HEK293 (cell line): ENCODE data around the gene RPS26.

ENCODE experiments used
- CTCF ChIA-PET: fragments of 350-600 bp; formaldehyde crosslinking; extraction: SDS; loops from one replicate; lab custom pipeline; 2021; ENCODE audit warnings: antibody characterized with exemption; lab: Yijun Ruan, JAX
- POLR2A ChIA-PET: fragments of 300-600 bp; formaldehyde crosslinking; extraction: SDS; loops from one replicate; lab custom pipeline; 2020; ENCODE audit warnings: antibody characterized with exemption, inconsistent platforms; lab: Yijun Ruan, JAX
- H3K27ac ChIP-seq: fragments of 200-500 bp; sonication (Bioruptor generic); 2 replicates; pipeline ENCODE4 v1.5.1; 2014; ENCODE audit warnings: low read depth, low read length, control low read depth, inconsistent platforms; ENCODE audit errors: extremely low read depth
- H3K36me3 ChIP-seq, 2 experiments: fragments of 200-500 bp in 1 of 2; sonication (Bioruptor generic) in 1 of 2; 1 replicate in 1 of 2; 2 replicates in 1 of 2; pipeline ENCODE4 v1.5.1; 2014 to 2017; ENCODE audit warnings: inconsistent platforms in 2 of 2, low read length in 2 of 2; ENCODE audit not compliant: control insufficient read depth in 2 of 2, insufficient read depth in 1 of 2
- H3K4me1 ChIP-seq: fragments of 200-500 bp; sonication (Bioruptor generic); 2 replicates; pipeline ENCODE4 v1.5.1; 2014; ENCODE audit warnings: mild to moderate bottlenecking, low read length, inconsistent platforms; ENCODE audit not compliant: control insufficient read depth, insufficient read depth
- H3K4me3 ChIP-seq: 2 replicates; pipeline ENCODE4 v1.5.1; 2011; ENCODE audit warnings: low read depth, mild to moderate bottlenecking, control low read depth, low read length, moderate library complexity
- H3K9me3 ChIP-seq: fragments of 200-500 bp; sonication (Bioruptor generic); 2 replicates; pipeline ENCODE4 v1.5.1; 2014; ENCODE audit warnings: low read depth, low read length, inconsistent platforms; ENCODE audit not compliant: control insufficient read depth, insufficient read depth
- BCL11A ChIP-seq: fragments of 450-650 bp; formaldehyde crosslinking; IDR thresholded peaks from 2 replicates; pipeline ENCODE4 v1.5.1; 2016; ENCODE audit warnings: low read depth, missing biosample characterization, missing genetic modification characterization
- BCL6B ChIP-seq: fragments of 450-650 bp; formaldehyde crosslinking; IDR thresholded peaks from 2 replicates; pipeline ENCODE4 v1.5.1; 2017; ENCODE audit warnings: missing biosample characterization, missing genetic modification characterization
- CTCF ChIP-seq: fragments of 450-650 bp; formaldehyde crosslinking; IDR thresholded peaks from 2 replicates; pipeline ENCODE4 v1.5.1; 2016; ENCODE audit warnings: missing biosample characterization, missing genetic modification characterization
- GLI4 ChIP-seq: fragments of 450-650 bp; formaldehyde crosslinking; IDR thresholded peaks from 2 replicates; pipeline ENCODE4 v1.5.1; 2016; ENCODE audit warnings: missing biosample characterization, missing genetic modification characterization
- MYNN ChIP-seq: fragments of 450-650 bp; formaldehyde crosslinking; IDR thresholded peaks from 2 replicates; pipeline ENCODE4 v1.5.1; 2016; ENCODE audit warnings: missing biosample characterization, missing genetic modification characterization, borderline replicate concordance
- RBAK ChIP-seq: fragments of 450-650 bp; formaldehyde crosslinking; IDR thresholded peaks from 2 replicates; pipeline ENCODE4 v1.5.1; 2016; ENCODE audit warnings: missing biosample characterization, missing genetic modification characterization
- SCRT1 ChIP-seq: fragments of 450-650 bp; formaldehyde crosslinking; IDR thresholded peaks from 2 replicates; pipeline ENCODE4 v1.5.1; 2016; ENCODE audit warnings: missing biosample characterization, missing genetic modification characterization, borderline replicate concordance
- SP2 ChIP-seq: fragments of 450-650 bp; formaldehyde crosslinking; IDR thresholded peaks from 2 replicates; pipeline ENCODE4 v1.5.1; 2016; ENCODE audit warnings: missing biosample characterization, missing genetic modification characterization
- SP3 ChIP-seq: fragments of 450-650 bp; formaldehyde crosslinking; IDR thresholded peaks from 2 replicates; pipeline ENCODE4 v1.5.1; 2016; ENCODE audit warnings: missing biosample characterization, missing genetic modification characterization
- ZBTB17 ChIP-seq: fragments of 450-650 bp; formaldehyde crosslinking; IDR thresholded peaks from 2 replicates; pipeline ENCODE4 v1.5.1; 2016; ENCODE audit warnings: missing biosample characterization, missing genetic modification characterization
- ZBTB7A ChIP-seq: fragments of 450-650 bp; formaldehyde crosslinking; IDR thresholded peaks from 2 replicates; pipeline ENCODE4 v1.5.1; 2016; ENCODE audit warnings: low read depth, missing biosample characterization, missing genetic modification characterization
- ZFP69B ChIP-seq: fragments of 450-650 bp; formaldehyde crosslinking; IDR thresholded peaks from 2 replicates; pipeline ENCODE4 v1.5.1; 2016; ENCODE audit warnings: missing biosample characterization, missing genetic modification characterization
- ZNF138 ChIP-seq: fragments of 450-650 bp; formaldehyde crosslinking; IDR thresholded peaks from 2 replicates; pipeline ENCODE4 v1.5.1; 2016; ENCODE audit warnings: missing biosample characterization, missing genetic modification characterization, borderline replicate concordance
- ZNF140 ChIP-seq: fragments of 450-650 bp; formaldehyde crosslinking; IDR thresholded peaks from 2 replicates; pipeline ENCODE4 v1.5.1; 2016; ENCODE audit warnings: missing biosample characterization, missing genetic modification characterization
- ZNF146 ChIP-seq: fragments of 450-650 bp; formaldehyde crosslinking; IDR thresholded peaks from 2 replicates; pipeline ENCODE4 v1.5.1; 2016; ENCODE audit warnings: missing biosample characterization, missing genetic modification characterization
- ZNF18 ChIP-seq: fragments of 450-650 bp; formaldehyde crosslinking; IDR thresholded peaks from 2 replicates; pipeline ENCODE4 v1.5.1; 2016; ENCODE audit warnings: missing biosample characterization, missing genetic modification characterization
- ZNF184 ChIP-seq: fragments of 450-650 bp; IDR thresholded peaks from 2 replicates; pipeline ENCODE4 v1.5.1; 2018; ENCODE audit warnings: missing biosample characterization, mild to moderate bottlenecking, missing genetic modification characterization
- ZNF19 ChIP-seq: fragments of 450-650 bp; formaldehyde crosslinking; IDR thresholded peaks from 2 replicates; pipeline ENCODE4; 2016; ENCODE audit warnings: missing biosample characterization, missing genetic modification characterization, low read depth
- ZNF221 ChIP-seq: fragments of 450-650 bp; formaldehyde crosslinking; IDR thresholded peaks from 2 replicates; pipeline ENCODE4 v1.5.1; 2017; ENCODE audit warnings: missing biosample characterization, missing genetic modification characterization, borderline replicate concordance
- ZNF266 ChIP-seq: fragments of 450-650 bp; formaldehyde crosslinking; IDR thresholded peaks from 2 replicates; pipeline ENCODE4 v1.5.1; 2016; ENCODE audit warnings: missing biosample characterization, missing genetic modification characterization, low read depth
- ZNF398 ChIP-seq: fragments of 450-650 bp; formaldehyde crosslinking; IDR thresholded peaks from 2 replicates; pipeline ENCODE4 v1.5.1; 2017; ENCODE audit warnings: missing biosample characterization, missing genetic modification characterization
- ZNF416 ChIP-seq: fragments of 450-650 bp; formaldehyde crosslinking; IDR thresholded peaks from 2 replicates; pipeline ENCODE4 v1.5.1; 2016; ENCODE audit warnings: missing biosample characterization, missing genetic modification characterization
- ZNF423 ChIP-seq: fragments of 450-650 bp; formaldehyde crosslinking; IDR thresholded peaks from 2 replicates; pipeline ENCODE4 v1.5.1; 2016; ENCODE audit warnings: missing biosample characterization, missing genetic modification characterization
- ZNF664 ChIP-seq: fragments of 450-650 bp; formaldehyde crosslinking; IDR thresholded peaks from 2 replicates; pipeline ENCODE4 v1.5.1; 2016; ENCODE audit warnings: missing biosample characterization, missing genetic modification characterization
- ZNF707 ChIP-seq: fragments of 450-650 bp; formaldehyde crosslinking; IDR thresholded peaks from 2 replicates; pipeline ENCODE4 v1.5.1; 2016; ENCODE audit warnings: missing biosample characterization, missing genetic modification characterization
- ZNF76 ChIP-seq: fragments of 450-650 bp; formaldehyde crosslinking; IDR thresholded peaks from 2 replicates; pipeline ENCODE4; 2016; ENCODE audit warnings: low read depth, missing biosample characterization, missing genetic modification characterization, borderline replicate concordance
- ZNF830 ChIP-seq: fragments of 450-650 bp; IDR thresholded peaks from 2 replicates; pipeline ENCODE4 v1.5.0; 2018; ENCODE audit warnings: missing biosample characterization, missing genetic modification characterization, low read depth, mild to moderate bottlenecking, moderate library complexity
- ZSCAN16 ChIP-seq: fragments of 450-650 bp; formaldehyde crosslinking; IDR thresholded peaks from 2 replicates; pipeline ENCODE4 v1.5.1; 2016; ENCODE audit warnings: missing biosample characterization, missing genetic modification characterization

Gene RPS26

GRCh38 chr12:56079723-56080555 is 38.2 kb downstream of the RPS26 start, which contains the start of gene ERBB3:
Gene ERBB3, plus strand, starts transcription at chr12:56080165. Its CDS starts 136 bp downstream, at chr12:56080301.
- no peaks in the 10 kb centered on the region for H3K36me3 ChIP-seq
- CTCF ChIA-PET: interaction anchor here (0.6 to 3.3 kb wide), 13 partner anchors 11 to 282 kb away, joined by 3 to 26 read pairs (median 3); partner anchors contain the start of genes PA2G4 and ZC3H10
- TF ChIP-seq GLI4: peak; percentile 79; the same call in 1 of the 2 replicates
- no peak for TF ChIP-seq ZNF830 (tag by site-specific recombination)
- no peak for TF ChIP-seq ZNF664 (tag by site-specific recombination)
- peak; percentile 94 for TF ChIP-seq BCL11A
- no peak for TF ChIP-seq ZNF707
- no peak for TF ChIP-seq ZNF19 (tag by site-specific recombination)
- TF ChIP-seq ZNF184 (tag by site-specific recombination): no peak
- no peak for TF ChIP-seq ZNF138
- peak; percentile 100 for TF ChIP-seq ZNF398 (tag by site-specific recombination)
- no peak for TF ChIP-seq ZNF221 (tag by site-specific recombination)
- TF ChIP-seq ZNF76 (tag by site-specific recombination): peak; percentile 76; the same call in 1 of the 2 replicates
- no peak for TF ChIP-seq ZNF140
- no peak for TF ChIP-seq RBAK (tag by site-specific recombination)
- TF ChIP-seq SCRT1 (tag by site-specific recombination): no peak
- no peak for TF ChIP-seq ZNF266
- TF ChIP-seq SP2 (tag by site-specific recombination): peak; percentile 83
- no peak for TF ChIP-seq MYNN (tag by site-specific recombination)
- TF ChIP-seq ZNF18 (tag by site-specific recombination): peak; percentile 47; the same call in 1 of the 2 replicates
- peak; percentile 96 for TF ChIP-seq ZBTB7A (tag by site-specific recombination)
- TF ChIP-seq CTCF (tag by site-specific recombination): peak; percentile 93
- TF ChIP-seq SP3 (tag by site-specific recombination): peak; percentile 96
- TF ChIP-seq ZNF423 (tag by site-specific recombination): peak; percentile 51; the same call in 1 of the 2 replicates
- no peak for TF ChIP-seq ZNF146
- TF ChIP-seq ZSCAN16 (tag by site-specific recombination): peak; percentile 72; the same call in 1 of the 2 replicates
- TF ChIP-seq ZNF416 (tag by site-specific recombination): no peak
- no peak for TF ChIP-seq BCL6B (tag by site-specific recombination)
- TF ChIP-seq ZFP69B (tag by site-specific recombination): peak; percentile 84
- peak; percentile 100 for TF ChIP-seq ZBTB17

More at GRCh38 chr12:56079723-56080555, 38.2 kb downstream of the RPS26 start, which contains the start of gene ERBB3:
- POLR2A ChIA-PET: interaction anchor here (0.6 to 4.6 kb wide), 14 partner anchors 11 to 106 kb away, joined by 3 to 54 read pairs (median 4); partner anchors contain the start of genes ESYT1, PA2G4, RAB5B and RPL41
- no peaks in the 10 kb centered on the region for H3K9me3 ChIP-seq
- H3K27ac ChIP-seq: peak within 1 kb of the TSS; percentile 64; the same call in 1 of the 2 replicates
- H3K4me1 ChIP-seq: no peaks in the 10 kb centered on the region; the same call in 1 of the 2 replicates
- H3K4me3 ChIP-seq: peak within 1 kb of the TSS; percentile 40
